ENCODE data around the gene LRRC45. TPM values are rescaled to one million over a fixed set of nuclear protein-coding genes. Genes with fewer than 3 reads are reported as not detected.
A peak's percentile ranks its signal among the peaks of the same experiment; 100 is the strongest.

The LRRC45 gene
- total RNA-seq, 1 donor from 2014 or later = 5.3 TPM

DNA sequence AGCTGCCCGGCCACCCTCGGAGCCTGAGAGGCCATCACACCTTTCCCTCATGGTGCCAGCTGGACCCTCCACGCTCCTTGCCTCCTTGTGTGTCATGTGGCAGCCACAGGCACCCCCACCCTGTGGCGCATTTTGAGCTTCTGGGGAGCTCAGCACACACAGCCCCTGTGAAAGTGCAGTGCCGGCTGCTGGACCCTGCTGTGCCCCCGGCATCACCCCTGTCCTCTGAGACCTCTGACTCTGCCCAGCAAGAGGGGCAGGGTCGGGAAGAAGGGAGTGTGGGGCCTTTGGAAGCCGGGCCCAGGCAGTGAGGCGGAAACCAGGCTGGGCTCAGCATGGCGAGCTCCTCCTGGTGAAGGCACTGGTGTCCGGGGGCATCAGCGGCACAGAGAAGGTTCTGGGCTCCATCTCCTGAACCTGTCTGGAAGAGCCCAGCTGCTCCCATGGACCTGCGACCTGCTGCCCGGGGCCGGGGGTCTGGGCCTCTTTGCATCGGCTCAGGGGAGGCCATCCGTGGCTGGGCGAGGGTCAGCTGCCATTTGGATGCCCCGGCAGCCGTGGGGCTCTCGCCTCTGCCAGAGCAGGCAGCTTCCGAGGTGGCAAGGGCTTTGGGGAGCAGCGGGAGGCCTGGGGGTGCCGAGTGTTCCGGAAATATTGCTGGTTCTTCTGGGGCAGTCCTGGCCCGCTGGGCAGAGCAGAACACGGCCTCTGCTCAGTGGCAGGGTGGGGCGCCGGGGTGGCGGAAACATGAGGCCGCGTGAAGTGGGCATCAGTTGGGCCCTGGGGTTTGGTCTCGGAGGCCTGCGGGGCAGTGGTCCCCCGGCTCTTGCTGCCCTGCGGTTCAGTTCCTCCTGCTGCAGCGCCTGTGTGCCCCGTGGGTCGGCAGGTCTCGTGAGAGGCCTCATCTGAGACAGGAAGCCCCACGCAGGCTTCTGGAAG is 18.3 kb upstream of the LRRC45 start:
- intact Hi-C loops (cut with DNase I) = no loop called here
- DNase-seq (ENCODE audit: missing footprints) (no peak), ATAC-seq (no peak)

DNA sequence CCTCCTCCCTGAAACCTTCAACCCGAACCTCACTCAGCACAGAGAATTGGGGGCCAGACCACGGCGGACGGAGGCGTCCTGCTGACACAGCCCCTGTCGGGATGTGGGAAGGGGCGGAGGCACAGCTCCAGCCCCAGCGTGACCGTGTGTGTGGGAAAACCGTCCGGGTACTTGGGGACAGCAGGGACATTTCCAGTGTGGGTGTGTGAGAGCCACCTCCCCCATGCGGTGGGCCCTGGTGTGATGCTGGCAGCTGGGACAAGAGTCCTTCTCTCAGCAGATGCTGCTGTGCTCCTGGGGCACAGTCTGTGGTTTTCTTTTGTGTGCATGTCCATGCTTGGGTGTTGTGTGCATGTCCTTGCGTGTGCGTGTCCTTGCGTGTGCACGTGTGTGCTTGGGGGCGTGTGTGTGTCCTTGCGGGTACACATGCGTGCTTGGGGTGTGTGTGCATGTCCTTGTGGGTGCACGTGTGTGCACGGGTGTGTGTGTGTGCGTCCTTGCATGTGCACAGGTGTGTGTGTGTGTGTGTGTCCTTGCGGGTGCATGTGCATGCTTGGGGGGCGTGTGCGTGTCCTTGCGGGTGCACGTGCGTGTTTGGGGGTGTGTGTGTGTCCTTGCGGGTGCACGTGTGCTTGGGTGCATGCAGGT is 17.3 kb upstream of the LRRC45 start:
- intact Hi-C loops (cut with DNase I) = no loop called here
- ATAC-seq (no peak), DNase-seq (ENCODE audit: missing footprints) (no peak)

DNA sequence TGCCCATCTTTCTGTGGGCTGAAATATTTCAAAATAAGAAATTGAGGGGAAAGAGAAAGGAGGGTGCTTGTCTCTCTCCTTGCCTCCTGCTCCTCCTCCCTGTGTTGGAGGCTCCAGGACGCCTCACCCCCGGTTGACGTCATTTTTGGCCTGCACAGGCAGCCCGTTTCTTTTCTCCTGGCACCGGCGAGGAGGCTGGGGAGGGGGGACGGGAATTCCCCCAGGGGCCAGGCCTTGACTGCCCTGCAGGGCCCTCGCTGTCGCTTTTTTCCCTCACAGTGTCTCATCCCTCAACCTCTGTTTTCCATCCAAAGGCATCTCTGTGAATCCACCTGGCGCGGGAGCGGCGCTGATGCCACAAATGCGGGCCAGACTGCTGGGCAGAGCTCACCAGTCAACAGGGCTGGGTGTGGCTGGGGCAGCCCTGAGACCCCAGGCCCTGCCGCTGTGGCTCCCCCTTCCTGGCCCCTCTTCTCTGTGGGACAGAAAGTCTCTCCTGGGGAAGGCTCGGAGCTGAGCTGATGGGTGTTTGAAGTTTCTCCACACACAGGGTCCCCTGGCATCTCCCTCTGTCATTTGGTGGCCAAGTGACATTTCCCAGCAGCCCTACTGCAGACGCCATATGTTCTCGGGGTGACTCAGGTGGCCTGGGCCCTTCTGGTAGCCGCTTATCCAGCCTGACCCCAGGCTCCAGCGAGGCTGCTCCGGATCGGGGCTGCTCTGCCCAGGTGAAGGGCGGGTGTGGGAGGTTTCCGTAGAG is 16.5 kb upstream of the LRRC45 start:
- ATAC-seq (no peak), DNase-seq (ENCODE audit: missing footprints) (no peak)
- intact Hi-C loops (cut with DNase I) = no loop called here

DNA sequence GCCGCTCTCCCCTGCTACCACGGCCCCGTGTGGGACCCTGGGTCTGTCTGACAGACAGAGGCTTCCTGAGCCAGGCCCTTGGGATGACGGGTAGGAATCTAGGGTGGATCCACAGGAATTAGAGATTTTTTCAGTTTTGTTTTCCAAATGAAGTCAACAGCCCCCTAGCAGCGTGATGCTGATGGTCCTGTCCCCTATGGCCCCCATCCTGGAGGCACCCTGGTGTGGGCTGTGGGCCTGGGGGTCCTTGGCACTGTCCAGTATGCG is 15.9 kb upstream of the LRRC45 start:
- no peak for DNase-seq (ENCODE audit: missing footprints)
- no peak for ATAC-seq
- intact Hi-C loops (cut with DNase I) = no loop called here

DNA sequence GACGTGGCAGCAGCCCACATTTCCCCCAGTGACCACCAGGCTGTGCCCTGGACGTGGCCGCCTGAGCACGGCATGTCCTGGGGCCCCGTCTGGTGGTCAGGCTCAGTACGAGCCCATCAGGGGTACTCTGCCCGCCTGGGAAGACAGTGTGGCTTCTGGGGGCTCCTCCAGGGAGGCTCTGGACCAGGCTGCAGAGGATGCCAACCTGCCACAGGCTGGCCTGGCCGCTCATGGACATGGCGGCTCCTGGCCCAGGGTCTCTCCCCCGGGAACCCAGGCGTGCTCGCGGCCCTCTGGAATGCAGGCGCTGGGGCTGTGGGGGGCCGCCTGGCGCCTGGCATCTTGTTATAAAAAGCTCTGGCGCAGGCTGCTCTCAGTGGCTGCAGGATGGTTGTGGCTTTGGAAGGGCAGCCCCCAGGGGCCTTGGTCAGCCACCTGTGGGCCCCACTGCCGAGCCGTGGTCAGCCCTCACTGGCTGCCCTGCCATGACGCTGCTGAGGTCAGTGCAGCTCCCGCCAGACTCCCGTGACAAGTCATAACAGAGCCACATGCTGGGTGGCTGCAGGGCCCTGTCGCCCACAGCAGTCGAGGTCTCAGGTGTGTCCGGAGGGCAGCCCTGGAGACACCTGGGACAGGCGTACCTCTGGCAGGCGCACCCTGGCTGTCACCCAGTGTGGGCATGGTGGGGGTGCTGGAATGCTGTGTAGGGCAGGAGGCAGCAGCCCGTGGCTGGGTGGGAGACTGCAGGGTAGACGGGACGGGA is 15.4 kb upstream of the LRRC45 start:
- DNase-seq (ENCODE audit: missing footprints) = no peak
- intact Hi-C loops (cut with DNase I) = no loop called here
- ATAC-seq = no peak

DNA sequence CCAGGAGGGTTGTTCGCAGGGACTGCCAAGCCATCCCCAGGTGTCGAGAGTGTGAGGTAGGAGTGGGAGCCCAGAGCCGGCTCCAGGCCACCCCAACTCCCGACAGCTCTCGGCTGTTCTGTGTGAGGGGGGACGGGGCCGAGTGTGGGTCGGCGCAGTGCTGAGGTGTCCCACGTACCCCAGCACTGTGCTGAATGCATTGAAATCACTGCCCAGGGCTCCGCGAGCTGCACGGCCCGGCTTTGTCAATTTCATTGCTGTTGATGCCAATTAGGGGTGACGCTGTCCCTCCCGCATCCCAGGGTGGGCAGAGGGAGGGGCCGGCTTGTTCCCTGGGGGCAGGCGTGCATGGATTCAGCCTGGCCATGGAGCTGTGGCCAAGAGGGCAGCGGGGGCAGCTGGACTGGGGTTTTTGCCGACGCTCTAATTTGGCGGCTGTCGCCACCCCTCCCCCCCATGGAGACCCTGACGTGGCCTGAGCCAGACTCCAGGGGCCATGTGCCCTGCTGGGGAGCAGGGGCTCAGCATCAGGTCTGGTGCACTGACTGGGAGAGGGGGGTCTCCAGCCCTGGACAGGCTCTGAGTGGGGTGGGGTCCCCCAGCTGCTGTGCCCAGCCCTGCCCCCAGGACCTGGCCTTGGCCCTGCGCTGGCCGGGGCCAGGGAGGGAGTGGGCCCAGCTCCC is 14.7 kb upstream of the LRRC45 start:
- DNase-seq (ENCODE audit: missing footprints) = no peak
- intact Hi-C loops (cut with DNase I) = no loop called here
- no peak for ATAC-seq

DNA sequence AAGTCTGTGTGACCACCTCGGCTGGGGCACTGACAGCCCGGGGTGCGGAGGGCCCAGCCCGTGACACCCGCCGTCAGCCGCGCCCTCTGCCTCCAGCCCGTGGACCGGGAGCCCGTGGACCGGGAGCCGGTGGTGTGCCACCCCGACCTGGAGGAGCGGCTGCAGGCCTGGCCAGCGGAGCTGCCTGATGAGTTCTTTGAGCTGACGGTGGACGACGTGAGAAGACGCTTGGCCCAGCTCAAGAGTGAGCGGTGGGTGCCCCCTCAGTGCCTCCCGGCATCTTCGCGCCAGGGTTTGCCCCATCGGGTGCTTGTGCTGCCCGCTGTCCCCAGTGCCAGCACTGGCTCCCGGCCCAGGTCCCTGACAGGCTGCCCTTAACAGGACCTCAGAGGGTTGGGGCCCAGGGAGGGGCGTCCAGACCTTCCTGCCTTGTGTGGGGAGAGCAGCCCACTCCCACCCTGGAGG is 14.1 kb upstream of the LRRC45 start:
- no peak for ATAC-seq
- DNase-seq (ENCODE audit: missing footprints) = no peak
- intact Hi-C loops (cut with DNase I) = no loop called here

DNA sequence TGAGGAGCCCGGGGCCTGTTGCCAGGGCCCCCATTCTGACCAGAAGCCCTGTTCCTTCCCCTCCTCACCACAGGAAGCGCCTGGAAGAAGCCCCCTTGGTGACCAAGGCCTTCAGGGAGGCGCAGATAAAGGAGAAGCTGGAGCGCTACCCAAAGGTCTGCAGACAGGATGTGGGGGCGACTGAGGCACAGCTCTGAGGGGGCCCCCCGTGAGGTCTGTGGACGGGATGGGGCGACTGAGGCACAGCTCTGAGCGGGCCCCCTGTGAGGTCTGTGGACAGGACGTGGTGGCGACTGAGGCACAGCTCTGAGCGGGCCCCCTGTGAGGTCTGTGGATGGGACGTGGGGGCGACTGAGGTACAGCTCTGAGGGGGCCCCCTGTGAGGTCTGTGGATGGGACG is 13.7 kb upstream of the LRRC45 start:
- no peak for ATAC-seq
- DNase-seq (ENCODE audit: missing footprints) = no peak
- intact Hi-C loops (cut with DNase I) = no loop called here

DNA sequence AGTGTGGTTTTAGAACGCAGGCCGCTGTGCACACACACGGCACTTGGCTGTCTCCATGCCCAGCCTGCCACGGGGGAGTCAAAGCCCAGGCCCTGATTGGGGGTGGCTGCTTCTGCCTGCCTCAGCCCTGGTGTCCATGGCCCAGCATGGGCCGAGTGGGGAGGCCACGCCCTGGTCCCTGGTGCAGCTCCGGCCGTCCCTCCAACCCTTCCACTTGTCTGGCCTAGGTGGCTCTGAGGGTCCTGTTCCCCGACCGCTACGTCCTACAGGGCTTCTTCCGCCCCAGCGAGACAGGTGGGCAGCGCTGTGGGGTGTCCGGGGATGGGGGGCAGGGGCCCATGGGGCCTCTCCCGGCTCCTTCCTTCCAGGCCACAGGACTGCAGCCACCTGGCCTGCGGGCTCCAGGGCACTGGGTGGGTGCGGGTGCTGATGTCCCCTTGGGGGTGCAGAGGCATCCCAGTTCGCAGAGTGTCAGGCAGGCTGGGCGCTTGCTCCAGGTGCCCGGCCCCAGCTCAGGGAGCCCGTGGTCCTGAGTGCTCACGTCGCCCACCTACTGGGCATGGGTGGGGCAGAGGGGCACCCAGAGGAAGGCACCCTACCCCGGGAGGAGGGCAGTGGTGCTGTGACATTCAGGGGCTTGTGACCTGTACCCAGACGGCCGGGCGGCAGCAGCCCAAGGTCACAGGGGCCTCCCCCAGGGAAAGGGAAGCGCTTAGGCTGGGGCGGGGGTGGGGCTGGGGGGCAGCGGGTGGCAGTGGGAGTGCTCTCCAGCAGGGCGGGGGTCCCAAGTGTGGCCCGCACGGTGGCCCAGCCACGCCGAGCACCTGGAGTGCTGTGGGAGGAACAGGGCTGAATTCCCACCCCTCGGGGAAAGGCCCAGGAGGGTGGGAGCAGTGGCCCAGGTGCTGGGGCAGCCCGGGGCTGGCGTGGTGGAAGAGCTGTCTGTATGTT is 12.3 kb upstream of the LRRC45 start:
- intact Hi-C loops (cut with DNase I) = loop anchor here (5.0 kb wide), 1 partner anchor 34 kb away; the partner anchor contains the start of gene ASPSCR1
- no peak for DNase-seq (ENCODE audit: missing footprints)
- no peak for ATAC-seq

DNA sequence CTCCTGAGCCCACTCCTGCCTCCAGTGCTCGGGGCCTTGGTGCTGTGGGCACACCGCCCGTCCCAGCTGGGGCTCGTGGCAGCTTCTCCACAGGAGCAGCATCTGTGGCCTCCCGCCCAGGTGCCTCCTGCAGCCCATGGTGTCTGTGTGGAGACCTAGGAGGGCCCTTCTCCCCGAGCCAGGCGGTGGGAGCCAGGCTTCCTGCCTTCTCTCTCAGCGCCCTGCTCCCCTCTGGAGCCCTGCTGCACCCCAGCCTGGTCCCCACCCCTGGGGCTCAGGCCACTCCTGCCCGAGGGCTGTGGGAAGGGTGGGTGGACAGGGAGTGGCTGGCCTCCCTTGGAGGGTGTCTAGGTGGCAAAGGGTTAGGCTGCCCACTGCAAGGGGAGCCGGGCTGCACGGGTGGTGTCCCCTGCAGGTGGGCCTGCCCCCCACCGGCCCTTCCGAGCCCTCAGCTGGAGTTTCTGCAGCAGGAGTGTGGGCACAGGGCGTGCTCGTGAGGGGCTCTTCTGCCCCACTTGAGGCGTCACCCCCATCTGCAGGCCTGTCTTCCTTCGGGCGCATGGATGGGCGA is 11.4 kb upstream of the LRRC45 start:
- intact Hi-C loops (cut with DNase I) = loop anchor here (2.0 to 5.0 kb wide), 2 partner anchors 19 to 34 kb away; partner anchors contain the start of gene ASPSCR1

DNA sequence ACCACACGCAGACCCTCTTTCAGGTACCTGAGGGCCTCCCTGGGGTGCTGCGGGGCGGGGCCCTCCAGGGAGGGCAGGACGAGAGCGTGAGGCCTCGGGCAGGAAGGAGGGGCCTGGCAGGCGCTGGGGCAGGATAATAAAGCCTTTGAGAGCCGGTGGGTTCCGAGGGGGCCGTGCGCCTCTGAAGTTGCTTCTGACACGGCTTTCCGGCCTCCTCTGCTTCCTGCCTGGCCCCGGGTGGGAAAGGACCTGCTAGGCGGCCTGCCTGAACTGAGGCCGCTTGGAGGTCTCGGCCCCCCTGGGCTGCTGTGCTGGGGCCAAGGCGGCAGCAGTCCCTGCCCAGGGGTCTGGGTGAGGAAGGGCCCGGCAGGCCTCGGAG is 10.9 kb upstream of the LRRC45 start:
- ATAC-seq (no peak), DNase-seq (ENCODE audit: missing footprints) (no peak)
- intact Hi-C loops (cut with DNase I) = loop anchor here (2.0 to 5.0 kb wide), 2 partner anchors 19 to 35 kb away; partner anchors contain the start of gene ASPSCR1

More for the DNA sequence above, 11.4 kb upstream of the LRRC45 start:
- no peak for ATAC-seq
- DNase-seq (ENCODE audit: missing footprints) = no peak

DNA sequence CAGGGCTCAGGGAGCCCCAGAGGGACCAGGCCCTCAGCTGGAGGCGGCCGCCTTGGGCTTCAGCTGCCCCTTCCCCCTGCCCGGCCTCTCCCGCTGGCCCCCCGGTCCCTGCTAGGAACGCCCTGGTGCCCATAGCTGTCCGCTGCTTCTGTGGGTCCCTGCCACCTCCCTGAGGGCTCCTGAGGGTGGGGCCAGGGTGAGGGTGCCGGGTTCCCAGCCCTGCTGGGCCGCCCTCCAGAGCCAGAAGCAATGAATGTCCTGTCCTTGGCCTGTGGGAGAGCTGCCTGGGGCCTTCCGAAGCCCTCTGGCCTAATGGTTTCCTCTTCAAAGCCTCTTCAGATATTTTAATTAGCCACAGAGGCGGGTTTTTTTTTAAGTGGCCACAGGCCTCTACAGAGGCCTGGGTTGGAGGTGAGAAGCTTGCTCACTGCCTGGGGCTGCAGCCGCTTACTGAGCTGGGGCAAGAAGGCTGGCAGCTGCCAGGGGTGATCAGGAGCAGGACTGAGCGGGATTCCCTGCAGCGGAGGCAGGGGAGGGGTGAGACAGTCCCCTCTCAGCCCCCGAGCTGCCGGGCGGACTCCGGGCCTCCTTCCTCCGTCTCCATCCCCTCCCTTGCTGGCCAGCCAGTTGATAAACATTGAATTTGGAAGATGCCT is 10.3 kb upstream of the LRRC45 start:
- intact Hi-C loops (cut with DNase I) = loop anchor here (2.0 to 5.0 kb wide), 2 partner anchors 20 to 35 kb away; partner anchors contain the start of gene ASPSCR1
- ATAC-seq = peak; percentile 62

DNA sequence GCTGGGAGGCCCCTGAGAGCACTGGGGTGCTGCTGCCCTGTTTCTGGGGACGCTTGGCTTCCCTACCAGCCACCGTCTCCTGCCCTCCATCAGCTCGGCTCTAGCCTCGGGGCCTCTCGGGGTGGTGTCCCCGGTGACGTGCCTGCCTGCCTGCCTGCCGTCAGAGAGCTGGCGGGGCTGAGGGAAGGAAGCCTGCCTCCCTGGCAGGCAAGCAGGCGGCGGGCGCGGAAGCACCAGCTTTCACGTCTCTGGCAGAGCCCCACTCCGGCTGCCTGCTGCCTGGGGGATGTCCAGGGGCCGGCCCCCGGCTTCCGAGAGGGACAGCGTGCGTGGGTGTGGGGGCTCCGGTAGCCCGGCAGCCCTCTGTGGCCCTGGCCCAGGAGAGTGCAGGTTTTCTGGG is 9.8 kb upstream of the LRRC45 start:
- intact Hi-C loops (cut with DNase I) = loop anchor here (2.0 to 5.0 kb wide), 2 partner anchors 21 to 36 kb away; partner anchors contain the start of gene ASPSCR1
- no peak for DNase-seq (ENCODE audit: missing footprints)
- ATAC-seq = peak; percentile 50

More for the DNA sequence above, 10.3 kb upstream of the LRRC45 start:
- DNase-seq (ENCODE audit: missing footprints) = no peak

DNA sequence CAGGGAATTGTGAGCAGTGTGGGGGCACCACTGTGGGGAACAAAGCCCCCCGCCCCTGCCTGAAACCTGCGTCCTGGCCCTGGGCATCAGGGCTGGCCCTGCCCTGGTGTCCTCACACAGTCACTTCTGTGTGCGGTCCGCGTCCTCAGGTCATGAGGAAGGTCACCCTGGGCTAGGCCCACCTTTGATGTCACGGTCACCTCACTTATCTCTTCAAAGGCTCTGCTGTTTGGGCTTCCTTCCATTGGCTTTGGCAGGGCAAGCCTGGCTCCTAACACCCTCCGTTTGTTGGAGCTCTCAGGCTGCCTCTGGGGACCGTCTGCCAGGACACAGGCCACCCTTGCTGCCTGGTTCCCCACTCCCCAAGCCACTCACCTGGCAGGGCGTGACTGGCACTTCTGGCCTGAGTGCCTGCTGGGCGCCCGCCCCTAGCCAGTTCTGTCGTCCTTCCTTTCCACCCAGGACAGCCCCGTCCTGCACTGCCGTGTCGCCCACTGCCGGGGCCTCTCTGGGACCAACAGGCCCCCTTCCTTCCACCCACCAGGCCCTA is 9.3 kb upstream of the LRRC45 start:
- ATAC-seq (peak; percentile 66), DNase-seq (ENCODE audit: missing footprints) (no peak)
- intact Hi-C loops (cut with DNase I) = loop anchor here (2.0 to 5.0 kb wide), 2 partner anchors 21 to 37 kb away; partner anchors contain the start of gene ASPSCR1

DNA sequence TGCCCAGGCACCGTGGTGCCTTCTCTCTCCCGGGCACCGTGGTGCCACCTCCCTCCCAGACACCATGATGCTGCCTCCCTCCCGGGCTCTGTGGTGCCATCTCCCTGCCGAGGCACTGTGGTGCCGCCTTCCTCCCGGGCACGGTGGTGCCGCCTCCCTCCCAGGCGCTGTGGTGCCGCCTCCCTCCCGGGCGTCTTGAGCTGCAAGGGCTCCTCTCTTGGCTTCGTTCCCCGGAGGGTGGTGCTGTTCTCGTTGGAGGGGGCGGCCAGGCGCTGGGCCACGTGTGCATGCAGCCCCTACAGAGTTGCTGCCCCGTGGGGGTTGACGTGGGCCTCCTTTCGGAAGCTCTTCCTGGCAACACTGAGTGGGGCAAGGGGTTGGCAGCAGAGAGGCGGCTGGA is 8.7 kb upstream of the LRRC45 start:
- intact Hi-C loops (cut with DNase I) = loop anchor here (5.0 kb wide), 1 partner anchor 37 kb away; the partner anchor contains the start of gene ASPSCR1
- ATAC-seq = no peak
- DNase-seq (ENCODE audit: missing footprints) = no peak

DNA sequence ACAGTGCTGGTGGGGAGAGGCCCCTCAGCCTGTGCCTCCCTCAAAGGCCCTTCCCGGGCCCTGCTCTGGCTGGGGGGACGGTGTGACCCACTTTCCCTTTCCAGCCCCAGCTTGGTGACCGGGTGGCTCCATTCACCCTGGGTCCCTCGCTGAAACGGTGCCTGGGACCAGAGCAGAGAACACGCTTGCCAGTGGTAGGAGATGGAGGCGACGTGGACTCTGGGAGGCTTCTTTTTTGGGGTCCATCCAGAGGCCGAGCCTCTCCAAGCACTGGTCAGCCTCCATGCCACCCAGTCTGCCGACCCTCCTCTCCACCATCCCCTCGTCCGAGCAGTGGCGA is 8.2 kb upstream of the LRRC45 start:
- no peak for DNase-seq (ENCODE audit: missing footprints)
- ATAC-seq = no peak
- intact Hi-C loops (cut with DNase I) = loop anchor here (5.0 kb wide), 1 partner anchor 38 kb away; the partner anchor contains the start of gene ASPSCR1
